ENCODE measurements around the gene TMEM221. TPM values are rescaled to one million over a fixed set of nuclear protein-coding genes. Genes with fewer than 3 reads are reported as not detected.
"Not testable (repeated sequence)": the region's sequence is repeated elsewhere in the genome, so short reads cannot be mapped to it uniquely, and the experiment has no call there.

Gene TMEM221
- total RNA-seq (ENCODE audit: insufficient read depth, low replicate concordance): not detected

DNA sequence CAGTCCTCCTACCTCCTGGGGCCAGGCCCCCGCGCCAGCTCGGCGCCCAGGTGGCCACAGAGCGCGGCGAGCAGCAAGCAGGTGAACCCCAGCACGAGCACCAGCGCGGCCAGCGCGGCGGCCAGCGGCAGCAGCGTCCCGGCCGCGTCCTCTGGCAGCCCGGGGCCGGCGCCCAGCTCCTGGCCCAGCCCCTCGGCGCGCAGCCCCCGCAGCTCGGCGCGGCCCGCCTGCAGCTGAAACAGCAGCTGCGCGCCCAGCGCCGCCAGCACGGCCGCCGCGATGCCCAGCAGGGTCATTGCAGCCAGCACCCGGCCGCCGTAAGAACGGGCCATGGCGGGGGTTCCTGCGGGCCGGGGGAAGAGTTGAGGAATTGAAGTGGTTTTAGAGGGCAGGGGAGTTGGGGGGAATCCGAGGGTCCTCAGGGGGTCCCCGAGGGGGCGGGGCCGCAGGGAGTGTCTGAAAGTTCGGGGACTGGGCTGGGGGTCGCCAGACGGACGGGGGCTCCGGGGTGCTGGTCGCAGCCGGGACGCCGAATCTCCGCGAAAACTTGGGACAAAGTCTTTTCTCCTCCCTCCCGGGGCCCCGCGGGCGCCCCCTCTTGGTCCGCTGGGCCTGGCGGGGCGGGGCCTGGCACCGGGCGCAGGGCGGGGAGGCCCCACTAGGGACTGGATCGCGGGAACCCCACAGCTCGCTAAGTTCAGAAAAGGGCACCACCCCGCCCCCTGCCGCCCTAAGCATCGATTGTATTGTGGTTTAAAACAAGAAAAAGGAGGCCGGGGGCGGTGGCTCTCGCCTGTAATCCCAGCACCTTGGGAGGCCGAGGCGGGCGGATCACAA, at the start of gene TMEM221:
Gene TMEM221, minus strand, starts transcription at position 538 of the 837 bp plus-strand sequence. Its CDS starts 206 bp downstream, at position 332.
- DNase-seq (ENCODE audit: low spot score): peak; percentile 45

DNA sequence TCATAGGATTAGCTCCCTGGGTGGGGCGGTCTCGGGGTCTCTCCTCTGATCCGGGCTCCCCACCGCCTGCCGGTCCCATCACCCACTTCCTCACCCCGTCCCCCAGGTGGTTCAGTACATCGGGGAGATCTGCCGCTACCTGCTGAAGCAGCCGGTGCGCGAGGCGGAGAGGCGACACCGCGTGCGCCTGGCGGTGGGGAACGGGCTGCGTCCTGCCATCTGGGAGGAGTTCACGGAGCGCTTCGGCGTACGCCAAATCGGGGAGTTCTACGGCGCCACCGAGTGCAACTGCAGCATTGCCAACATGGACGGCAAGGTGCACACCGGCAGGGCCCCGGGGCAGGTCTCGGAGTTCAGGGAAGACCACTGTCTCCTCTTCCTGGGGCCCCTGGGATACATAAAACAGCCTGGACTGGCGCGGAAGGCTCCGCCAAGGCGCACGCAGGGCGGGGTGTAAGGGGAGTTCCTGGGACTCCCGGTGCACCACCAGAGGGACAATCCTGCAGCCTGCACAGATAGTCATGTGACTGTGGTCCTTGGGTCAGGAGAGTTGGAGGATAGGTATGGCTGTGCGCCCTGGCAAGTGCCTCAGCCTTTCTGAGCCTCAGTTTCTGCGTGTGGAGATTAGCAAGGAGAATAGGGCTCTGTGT, 48.8 kb upstream of the TMEM221 start:
- no peak for DNase-seq (ENCODE audit: low spot score)

DNA sequence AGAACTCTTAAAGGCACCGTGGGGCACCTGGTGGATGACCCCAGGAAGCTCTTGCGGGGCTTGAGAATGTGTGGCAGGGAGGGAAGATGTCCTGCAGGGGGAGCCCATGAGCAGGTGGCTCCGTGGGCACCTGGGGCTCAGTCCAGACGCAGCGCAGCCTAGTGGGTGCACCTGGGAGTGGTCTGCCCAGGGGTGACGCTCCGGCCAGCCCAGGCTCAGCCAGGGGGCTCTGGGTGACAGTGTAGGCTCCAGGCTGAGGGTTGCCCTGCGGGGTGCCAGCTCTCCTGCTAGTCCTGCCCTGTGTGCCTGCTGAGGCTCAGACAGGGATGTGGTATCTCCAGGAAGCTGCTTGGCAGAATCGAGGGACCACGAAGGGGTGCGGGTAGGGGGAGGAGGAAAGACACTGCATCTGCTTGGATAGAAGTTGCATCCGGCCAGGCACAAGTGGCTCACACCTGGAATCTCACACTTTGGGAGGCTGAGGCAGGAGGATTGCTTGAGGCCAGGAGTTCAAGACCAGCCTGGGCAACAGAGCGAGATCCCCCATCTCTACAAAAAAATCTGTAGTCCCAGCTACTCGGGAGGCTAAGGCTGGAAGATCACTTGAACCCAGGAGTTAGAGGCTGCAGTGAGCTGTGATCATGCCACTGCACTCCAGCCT, 48.0 kb upstream of the TMEM221 start:
- DNase-seq (ENCODE audit: low spot score): peak; percentile 33

GRCh38 chr19:17495639-17496296, 47.3 kb upstream of the TMEM221 start:
- DNase-seq (ENCODE audit: low spot score): no peak

DNA sequence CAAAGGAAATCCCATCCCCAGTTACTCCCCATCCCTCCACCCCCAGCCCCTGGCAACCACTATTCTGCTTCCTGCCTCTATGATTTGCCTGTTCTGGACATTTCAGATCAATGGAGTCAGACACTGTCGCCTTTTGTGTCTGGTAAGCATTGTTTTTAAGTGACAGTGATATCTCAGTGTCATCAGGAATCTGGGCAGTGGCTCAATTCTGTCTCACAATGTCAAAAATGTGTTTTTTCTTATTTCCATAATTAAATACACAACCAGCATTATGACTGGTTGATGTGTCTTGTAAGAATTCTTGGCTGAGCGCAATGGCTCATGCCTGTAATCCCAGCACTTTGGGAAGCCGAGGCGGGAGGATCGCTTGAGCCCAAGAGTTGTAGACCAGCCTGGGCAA, 42.8 kb upstream of the TMEM221 start:
- no peak for DNase-seq (ENCODE audit: low spot score)

GRCh38 chr19:17490411-17490810, 41.9 kb upstream of the TMEM221 start:
- no peak for DNase-seq (ENCODE audit: low spot score)

- DNase-seq (ENCODE audit: low spot score): no peak
These were observed 41.0 kb upstream of the TMEM221 start for GRCh38 chr19:17489392-17490030.

- peak; percentile 66 for DNase-seq (ENCODE audit: low spot score)
These were observed 40.3 kb upstream of the TMEM221 start for GRCh38 chr19:17488593-17489391.

- no peak for DNase-seq (ENCODE audit: low spot score)
These were observed 39.0 kb upstream of the TMEM221 start for GRCh38 chr19:17487284-17488121.

DNA sequence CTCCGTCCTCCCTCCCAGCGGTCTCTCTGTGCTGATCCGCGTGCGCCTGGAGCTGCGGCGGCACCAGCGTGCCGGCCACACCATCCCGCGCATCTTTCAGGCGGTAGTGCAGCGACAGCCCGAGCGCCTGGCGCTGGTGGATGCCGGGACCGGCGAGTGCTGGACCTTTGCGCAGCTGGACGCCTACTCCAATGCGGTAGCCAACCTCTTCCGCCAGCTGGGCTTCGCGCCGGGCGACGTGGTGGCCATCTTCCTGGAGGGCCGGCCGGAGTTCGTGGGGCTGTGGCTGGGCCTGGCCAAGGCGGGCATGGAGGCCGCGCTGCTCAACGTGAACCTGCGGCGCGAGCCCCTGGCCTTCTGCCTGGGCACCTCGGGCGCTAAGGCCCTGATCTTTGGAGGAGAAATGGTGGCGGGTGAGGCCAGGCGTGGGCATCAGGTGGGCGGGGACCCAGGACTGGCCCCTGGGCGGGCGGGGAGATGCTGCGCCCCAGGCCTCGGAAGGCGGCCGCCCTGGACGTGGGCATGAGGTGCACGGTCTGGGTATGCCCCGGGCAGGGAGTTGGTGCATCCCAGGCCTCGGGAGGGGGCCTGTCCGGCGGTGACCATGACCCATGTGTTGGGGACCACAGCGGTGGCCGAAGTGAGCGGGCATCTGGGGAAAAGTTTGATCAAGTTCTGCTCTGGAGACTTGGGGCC, 38.2 kb upstream of the TMEM221 start:
- no peak for DNase-seq (ENCODE audit: low spot score)

GRCh38 chr19:17484520-17485185, 36.2 kb upstream of the TMEM221 start:
- no peak for DNase-seq (ENCODE audit: low spot score)

DNA sequence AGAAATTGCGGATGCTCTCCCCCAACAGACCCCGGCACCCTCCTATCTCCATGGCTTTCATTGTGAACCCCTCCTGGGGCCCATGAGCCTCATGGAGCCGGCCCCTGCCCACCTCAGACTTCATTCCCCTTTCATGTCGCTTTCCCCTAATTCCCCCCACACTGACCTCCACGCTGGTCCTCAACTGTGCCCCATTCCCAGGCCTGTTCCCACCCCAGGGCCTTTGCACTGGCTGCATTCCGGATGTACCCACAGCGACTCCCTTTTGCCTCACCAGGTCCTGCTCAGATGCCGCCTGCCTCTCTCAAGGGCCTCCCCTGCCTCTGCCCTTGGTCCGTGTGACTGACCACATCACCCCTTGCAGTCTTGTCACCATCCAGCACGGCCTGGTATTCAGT, 35.1 kb upstream of the TMEM221 start:
- DNase-seq (ENCODE audit: low spot score): no peak

DNA sequence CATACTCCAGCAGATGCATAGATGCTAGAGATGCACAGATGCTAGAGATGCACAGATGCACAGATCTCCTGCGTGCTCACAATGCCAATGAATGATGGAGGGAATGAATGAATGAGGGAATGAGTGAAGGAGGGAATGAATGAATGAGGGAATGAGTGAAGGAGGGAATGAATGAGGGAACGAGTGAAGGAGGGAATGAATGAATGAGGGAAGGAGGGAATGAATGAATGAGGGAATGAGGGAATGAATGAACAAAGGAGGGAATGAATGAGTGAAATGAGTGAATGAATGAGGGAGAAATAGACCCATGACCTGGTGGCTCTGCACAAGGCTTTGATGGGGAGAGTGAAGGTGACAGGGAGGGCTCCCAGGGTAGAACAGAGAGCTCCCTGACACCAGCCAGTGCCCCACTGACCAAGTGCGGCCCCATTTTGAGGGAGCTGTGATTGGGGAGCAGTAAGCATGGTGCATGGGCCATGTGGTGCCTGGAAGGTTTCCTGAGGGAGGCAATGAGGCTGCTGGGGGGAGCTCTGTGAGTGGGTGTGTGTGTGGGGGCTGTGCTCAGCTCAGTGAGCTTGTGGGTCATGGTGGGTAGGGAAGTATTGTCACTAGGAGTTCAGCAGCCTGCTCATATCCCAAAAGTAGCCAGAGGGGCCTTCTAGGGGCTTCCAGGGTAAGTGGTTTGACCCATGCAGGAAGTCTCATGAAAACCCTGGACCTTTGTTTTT, 34.6 kb upstream of the TMEM221 start:
- DNase-seq (ENCODE audit: low spot score): no peak

DNA sequence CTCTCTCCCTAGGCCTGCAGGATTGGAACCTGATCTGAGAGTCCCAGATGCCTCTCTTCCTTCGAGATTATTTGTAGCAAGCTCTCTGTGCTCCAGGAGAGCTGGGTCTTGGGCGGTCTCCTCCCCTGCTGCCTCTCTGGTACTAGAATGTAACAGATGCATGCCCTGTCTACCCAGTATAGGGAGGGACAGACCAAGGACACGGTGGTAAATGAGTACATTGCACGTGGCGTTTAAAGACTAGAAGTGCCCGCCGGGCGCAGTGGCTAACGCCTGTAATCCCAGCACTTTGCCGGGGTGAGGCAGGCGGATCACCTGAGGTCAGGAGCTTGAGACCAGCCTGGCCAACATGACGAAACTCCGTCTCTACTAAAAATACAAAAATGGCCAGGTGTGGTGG, 33.5 kb upstream of the TMEM221 start:
- no peak for DNase-seq (ENCODE audit: low spot score)

GRCh38 chr19:17479325-17479791, 30.9 kb upstream of the TMEM221 start:
- no peak for DNase-seq (ENCODE audit: low spot score)

DNA sequence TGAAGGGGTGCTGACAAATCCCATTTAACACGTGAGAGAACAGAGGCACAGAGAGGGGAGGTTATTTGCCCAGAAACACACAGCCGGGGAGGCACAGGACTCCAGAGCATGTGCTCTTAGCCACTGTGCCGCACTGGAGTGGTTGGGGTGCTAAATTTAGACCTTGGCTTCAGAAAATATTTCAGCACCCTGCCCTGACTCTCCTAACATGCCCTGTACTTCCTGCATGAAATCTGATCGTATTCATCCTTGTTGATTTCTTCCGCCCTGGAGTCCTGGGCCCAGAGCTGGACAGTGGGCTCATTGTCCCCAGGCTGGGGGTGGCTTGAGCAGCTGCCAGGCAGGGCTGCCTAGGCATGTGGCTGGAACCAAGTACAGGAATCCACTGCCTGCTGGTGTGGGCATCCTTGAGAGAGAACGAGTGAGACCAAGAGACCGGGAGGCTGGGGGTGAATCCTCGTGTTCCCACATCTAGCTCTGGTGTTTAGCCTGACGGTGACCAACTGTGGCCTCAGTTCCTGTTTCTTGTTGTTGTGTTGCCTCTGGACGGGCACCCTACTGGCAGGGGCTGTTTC, 27.2 kb upstream of the TMEM221 start:
- no peak for DNase-seq (ENCODE audit: low spot score)

DNA sequence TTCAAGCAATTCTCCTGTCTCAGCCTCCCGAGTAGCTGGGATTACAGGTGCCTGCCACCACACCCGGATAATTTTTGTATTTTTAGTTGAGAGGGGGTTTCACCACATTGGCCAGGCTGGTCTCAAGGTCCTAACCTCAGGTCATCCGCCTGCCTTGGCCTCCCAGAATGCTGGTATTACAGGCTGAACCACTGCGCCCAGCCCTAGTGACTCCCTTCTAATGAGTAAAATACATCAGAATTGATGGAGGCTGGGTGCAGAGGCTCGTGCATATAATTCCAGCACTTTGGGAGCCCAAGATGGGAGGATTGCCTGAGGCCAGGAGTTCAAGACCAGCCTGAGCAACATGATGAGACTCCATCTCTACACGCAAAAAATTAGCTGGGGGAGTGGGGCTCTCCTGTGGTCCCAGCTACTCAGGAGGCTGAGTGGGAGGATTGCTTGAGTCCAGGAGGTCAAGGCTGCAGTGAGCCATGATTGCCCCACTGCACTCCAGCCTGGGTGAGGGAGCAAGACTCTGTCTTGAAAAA, 26.6 kb upstream of the TMEM221 start:
- not testable (repeated sequence) for DNase-seq (ENCODE audit: low spot score)
